Fibroblast of lung (primary cell): ENCODE data around the gene MIGA1. TPM values are rescaled to one million over a fixed set of nuclear protein-coding genes. Genes with fewer than 3 reads are reported as not detected.

Source experiments
- DNase-seq, 2 donors: peaks; one replicate each; pipeline versions ENCODE4 v3.0.0 to v3.0.0-alpha.2; 2010; ENCODE audit warnings: low read depth in 2 of 2
- H2AFZ ChIP-seq: 2 replicates; pipeline ENCODE4 v1.5.1; 2012; ENCODE audit warnings: low read length, control low read depth, inconsistent platforms
- H3K27ac ChIP-seq: 2 replicates; pipeline ENCODE4 v1.5.1; 2011; ENCODE audit warnings: low read length, control low read depth; ENCODE audit not compliant: insufficient read depth
- H3K27me3 ChIP-seq: 2 replicates; pipeline ENCODE4 v1.5.1; 2011; ENCODE audit warnings: mild to moderate bottlenecking, low read length; ENCODE audit not compliant: control insufficient read depth, insufficient read depth
- H3K36me3 ChIP-seq: 2 replicates; pipeline ENCODE4 v1.5.1; 2011; ENCODE audit warnings: low read length; ENCODE audit not compliant: control insufficient read depth, insufficient read depth
- H3K4me1 ChIP-seq: 2 replicates; pipeline ENCODE4 v1.5.1; 2011; ENCODE audit warnings: low read length; ENCODE audit not compliant: control insufficient read depth, insufficient read depth; ENCODE audit errors: extremely low read depth
- H3K4me2 ChIP-seq: 2 replicates; pipeline ENCODE4 v1.5.1; 2011; ENCODE audit warnings: low read length, control low read depth; ENCODE audit not compliant: insufficient read depth; ENCODE audit errors: extremely low read depth
- H3K4me3 ChIP-seq, 4 experiments: fragments of 200-600 bp in 1 of 4; sonication (generic) in 1 of 4; replicated peaks in 1 of 4; 2 replicates each; pipeline ENCODE4 v1.5.1; 2011 to 2016; ENCODE audit warnings: low read length in 4 of 4, low read depth in 3 of 4, mild to moderate bottlenecking in 3 of 4, control low read depth in 2 of 4, inconsistent platforms in 1 of 4, mixed read lengths in 1 of 4; ENCODE audit not compliant: insufficient read depth in 1 of 4; ENCODE audit errors: control extremely low read depth in 1 of 4
- H3K79me2 ChIP-seq: 2 replicates; pipeline ENCODE4 v1.5.1; 2012; ENCODE audit warnings: mild to moderate bottlenecking, low read length, inconsistent platforms; ENCODE audit not compliant: control insufficient read depth, insufficient read depth
- H3K9ac ChIP-seq: 2 replicates; pipeline ENCODE4 v1.5.1; 2011; ENCODE audit warnings: mild to moderate bottlenecking, low read length, control low read depth; ENCODE audit not compliant: insufficient read depth
- H3K9me3 ChIP-seq: 2 replicates; pipeline ENCODE4 v1.5.1; 2012; ENCODE audit warnings: low read depth, low read length; ENCODE audit not compliant: control insufficient read depth, insufficient read depth
- H4K20me1 ChIP-seq: 2 replicates; pipeline ENCODE4 v1.5.1; 2011; ENCODE audit warnings: low read length; ENCODE audit not compliant: control insufficient read depth, insufficient read depth; ENCODE audit errors: extremely low read depth
- EZH2 ChIP-seq: IDR thresholded peaks from 2 replicates; pipeline ENCODE4 v1.5.1; 2012; ENCODE audit warnings: low read length, control low read depth, mild to moderate bottlenecking; ENCODE audit errors: missing control alignments
- polyA plus RNA-seq, 2 donors: library from polyadenylated mRNA; depleted of rRNA in 1 of 2; stranded (reverse) in 1 of 2; unstranded in 1 of 2; fragments of >200 nt; gene quantifications; 2 replicates each; pipeline ENCODE4 v1.2.1, GENCODE V29; 2011 to 2012; ENCODE audit warnings: missing spikeins in 1 of 2
- total RNA-seq: library from RNA; depleted of rRNA; stranded (reverse); fragments of >200 nt; gene quantifications from 2 replicates; pipeline ENCODE4 v1.2.1, GENCODE V29; 2014
- TF ChIP-seq, protein P1 (sequence below), 2 donors: IDR thresholded peaks in 1 of 2; conservative IDR thresholded peaks in 1 of 2; 1 replicate in 1 of 2; 2 replicates in 1 of 2; pipeline ENCODE4 v1.5.1; 2011 to 2012; ENCODE audit warnings: low read length in 2 of 2, control low read depth in 1 of 2, inconsistent platforms in 1 of 2, low read depth in 1 of 2, mild to moderate bottlenecking in 1 of 2

The MIGA1 gene
- total and polyA plus RNA-seq, 2 donors (not counting 1 experiment from before 2014, with no cell fraction given) = 10.3 to 14.0 TPM

DNA sequence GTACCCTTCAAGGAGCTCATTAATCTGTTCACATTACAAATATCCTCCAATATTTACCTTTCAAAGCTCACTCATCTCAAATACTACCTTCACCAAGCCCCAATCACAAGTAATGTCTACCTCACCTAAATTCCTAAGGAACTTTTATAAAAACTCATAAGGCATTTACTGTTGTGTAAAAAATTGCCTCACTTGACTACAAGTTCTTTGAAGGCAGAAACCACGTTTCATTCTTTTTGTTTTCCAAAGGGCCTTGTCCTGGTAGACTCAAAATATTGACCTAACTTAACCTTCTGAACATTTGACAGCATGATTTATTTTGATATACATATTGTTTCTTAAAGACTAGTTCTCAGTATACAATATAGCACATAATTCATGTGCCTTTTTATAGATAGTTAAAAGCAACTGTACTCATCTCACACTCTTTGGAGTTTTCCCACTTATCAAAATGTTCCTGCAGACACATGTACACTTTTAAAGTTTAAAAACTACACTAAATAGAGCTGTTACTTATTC, 22.3 kb upstream of the MIGA1 start:
- peak overlapping the region; percentile 75 for H3K4me2 ChIP-seq
- H3K4me3 ChIP-seq = peak overlapping the region in 3 of 4 experiments; percentile 16 to 100 (median 86)
- H2AFZ ChIP-seq = no peak overlapping the region
- H3K9ac ChIP-seq = no peak overlapping the region
- H4K20me1 ChIP-seq = no peaks in the 10 kb centered on the region
- no peaks in the 10 kb centered on the region for H3K27me3 ChIP-seq
- peaks cover 2% of the 10 kb centered on the region for H3K4me1 ChIP-seq
- no peaks in the 10 kb centered on the region for H3K36me3 ChIP-seq
- H3K27ac ChIP-seq = no peak overlapping the region
- H3K9me3 ChIP-seq = no peaks in the 10 kb centered on the region
- no peak for DNase-seq
- no peak for TF ChIP-seq EZH2
- TF ChIP-seq, protein P1, sequence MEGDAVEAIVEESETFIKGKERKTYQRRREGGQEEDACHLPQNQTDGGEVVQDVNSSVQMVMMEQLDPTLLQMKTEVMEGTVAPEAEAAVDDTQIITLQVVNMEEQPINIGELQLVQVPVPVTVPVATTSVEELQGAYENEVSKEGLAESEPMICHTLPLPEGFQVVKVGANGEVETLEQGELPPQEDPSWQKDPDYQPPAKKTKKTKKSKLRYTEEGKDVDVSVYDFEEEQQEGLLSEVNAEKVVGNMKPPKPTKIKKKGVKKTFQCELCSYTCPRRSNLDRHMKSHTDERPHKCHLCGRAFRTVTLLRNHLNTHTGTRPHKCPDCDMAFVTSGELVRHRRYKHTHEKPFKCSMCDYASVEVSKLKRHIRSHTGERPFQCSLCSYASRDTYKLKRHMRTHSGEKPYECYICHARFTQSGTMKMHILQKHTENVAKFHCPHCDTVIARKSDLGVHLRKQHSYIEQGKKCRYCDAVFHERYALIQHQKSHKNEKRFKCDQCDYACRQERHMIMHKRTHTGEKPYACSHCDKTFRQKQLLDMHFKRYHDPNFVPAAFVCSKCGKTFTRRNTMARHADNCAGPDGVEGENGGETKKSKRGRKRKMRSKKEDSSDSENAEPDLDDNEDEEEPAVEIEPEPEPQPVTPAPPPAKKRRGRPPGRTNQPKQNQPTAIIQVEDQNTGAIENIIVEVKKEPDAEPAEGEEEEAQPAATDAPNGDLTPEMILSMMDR (conservative IDR thresholded peaks at IDR 0.05 in 1 of 2, IDR thresholded peaks at IDR 0.05 in 1 of 2; ENCODE audit: low read depth in 1 of 2, low read length in 2 of 2) = no peak
- peaks cover 69% of the 10 kb centered on the region for H3K79me2 ChIP-seq

GRCh38 chr1:77757603-77758002, 21.8 kb upstream of the MIGA1 start:
- Histone ChIP-seq H3K4me2 (peak overlapping the region; percentile 75), H3K9ac (no peak overlapping the region), H3K27me3 (no peaks in the 10 kb centered on the region), H3K79me2 (peaks cover 64% of the 10 kb centered on the region), H3K4me1 (peaks cover 2% of the 10 kb centered on the region), H3K9me3 (no peaks in the 10 kb centered on the region), H3K27ac (no peak overlapping the region), H4K20me1 (no peaks in the 10 kb centered on the region), H2AFZ (no peak overlapping the region), H3K4me3 (peak overlapping the region; percentile 14 to 100 (median 51)), H3K36me3 (no peaks in the 10 kb centered on the region)
- TF ChIP-seq, protein P1 (conservative IDR thresholded peaks at IDR 0.05 in 1 of 2, IDR thresholded peaks at IDR 0.05 in 1 of 2; ENCODE audit: low read depth in 1 of 2, low read length in 2 of 2) = no peak
- no peak for TF ChIP-seq EZH2
- peak; percentile 12 to 87 for DNase-seq

GRCh38 chr1:77759071-77760028, 20.1 kb upstream of the MIGA1 start, which contains the start of gene USP33:
TSS of gene USP33 (minus strand) at chr1:77759852. CDS start at chr1:77741697, 18,155 bp downstream.
- H3K36me3 ChIP-seq = no peaks in the 10 kb centered on the region
- H3K9me3 ChIP-seq = no peaks in the 10 kb centered on the region
- H3K4me1 ChIP-seq = peaks cover 2% of the 10 kb centered on the region
- peak within 1 kb of the TSS; percentile 85 for H3K27ac ChIP-seq
- peak within 1 kb of the TSS; percentile 87 for H3K4me2 ChIP-seq
- H3K4me3 ChIP-seq = peak within 1 kb of the TSS; percentile 86 to 100 (median 90)
- H3K27me3 ChIP-seq = no peaks in the 10 kb centered on the region
- peak within 1 kb of the TSS; percentile 71 for H2AFZ ChIP-seq
- no peak for TF ChIP-seq EZH2
- TF ChIP-seq, protein P1 (conservative IDR thresholded peaks at IDR 0.05 in 1 of 2, IDR thresholded peaks at IDR 0.05 in 1 of 2; ENCODE audit: low read depth in 1 of 2, low read length in 2 of 2) = no peak
- no peaks in the 10 kb centered on the region for H4K20me1 ChIP-seq
- peaks cover 49% of the 10 kb centered on the region for H3K79me2 ChIP-seq
- peak; percentile 71 to 72 for DNase-seq
- peak within 1 kb of the TSS; percentile 88 for H3K9ac ChIP-seq
